Naive thymus-derived CD4-positive, alpha-beta T cell (primary cell): Measurements from ENCODE around the gene PCDHA11. TPM values are rescaled to one million over a fixed set of nuclear protein-coding genes. Genes with fewer than 3 reads are reported as not detected.
A peak's percentile ranks its signal among the peaks of the same experiment; 100 is the strongest.

ENCODE experiments used
- ATAC-seq: fragments of 150-1000 bp; cut with Tn5 transposase; 2 replicates; pipeline ENCODE4 v1.10.0; 2021; ENCODE audit warnings: mild to moderate bottlenecking, moderate library complexity
- CTCF ChIA-PET: fragments of 350-600 bp; sonication (Branson Sonifier 250); formaldehyde crosslinking; loops from one replicate; lab custom pipeline; 2021; ENCODE audit warnings: antibody characterized with exemption; lab: Charles Lee
- POLR2A ChIA-PET: fragments of 350-600 bp; sonication (Branson Sonifier 250); formaldehyde crosslinking; loops from one replicate; lab custom pipeline; 2021; ENCODE audit warnings: antibody characterized with exemption, inconsistent platforms; lab: Charles Lee
- DNase-seq, 9 donors: peaks; one replicate each; pipeline versions ENCODE4 v3.0.0 to v3.0.0-alpha.2; 2020 to 2022; ENCODE audit warnings: mixed read lengths in 1 of 9
- H3K27ac ChIP-seq: one replicate; pipeline ENCODE4 v1.7.0; 2013; ENCODE audit warnings: mild to moderate bottlenecking, low read depth, low read length, moderate library complexity
- H3K27me3 ChIP-seq, 2 donors: one replicate each; pipeline ENCODE4 v1.7.0; 2013; ENCODE audit warnings: low read length in 2 of 2, mild to moderate bottlenecking in 2 of 2, moderate library complexity in 2 of 2; ENCODE audit not compliant: control insufficient read depth in 2 of 2, insufficient read depth in 2 of 2
- H3K36me3 ChIP-seq, 3 experiments: 1 replicate in 2 of 3; 2 replicates in 1 of 3; pipeline ENCODE4 v1.7.0; 2013; ENCODE audit warnings: low read length in 3 of 3, mild to moderate bottlenecking in 3 of 3, moderate library complexity in 1 of 3; ENCODE audit not compliant: insufficient read depth in 3 of 3, control insufficient read depth in 2 of 3
- H3K4me1 ChIP-seq, 2 donors: one replicate each; pipeline ENCODE4 v1.7.0; 2013; ENCODE audit warnings: low read length in 2 of 2, mild to moderate bottlenecking in 2 of 2, moderate library complexity in 1 of 2; ENCODE audit not compliant: control insufficient read depth in 2 of 2, insufficient read depth in 2 of 2
- H3K4me3 ChIP-seq: 2 replicates; pipeline ENCODE4 v1.7.0; 2013; ENCODE audit warnings: mild to moderate bottlenecking, low read length
- H3K9me3 ChIP-seq, 3 experiments: 1 replicate in 2 of 3; 2 replicates in 1 of 3; pipeline ENCODE4 v1.7.0; 2013; ENCODE audit warnings: low read length in 3 of 3; ENCODE audit not compliant: control insufficient read depth in 2 of 3
- H3K27ac Mint-ChIP-seq, 9 donors: one replicate each; pipeline ENCODE4 v1.8.0; 2020 to 2022; ENCODE audit warnings: mixed read lengths in 9 of 9, mild to moderate bottlenecking in 8 of 9, moderate library complexity in 5 of 9, inconsistent platforms in 2 of 9
- H3K27me3 Mint-ChIP-seq, 5 donors: one replicate each; pipeline ENCODE4 v1.8.0; 2021 to 2022; ENCODE audit warnings: mixed read lengths in 5 of 5, mild to moderate bottlenecking in 1 of 5
- H3K36me3 Mint-ChIP-seq, 5 donors: one replicate each; pipeline ENCODE4 v1.8.0; 2020 to 2022; ENCODE audit warnings: mixed read lengths in 5 of 5, mild to moderate bottlenecking in 3 of 5, inconsistent platforms in 1 of 5
- H3K4me1 Mint-ChIP-seq, 7 donors: one replicate each; pipeline ENCODE4 v1.8.0; 2020 to 2022; ENCODE audit warnings: mixed read lengths in 7 of 7, mild to moderate bottlenecking in 3 of 7, inconsistent platforms in 1 of 7
- H3K4me3 Mint-ChIP-seq, 10 donors: one replicate each; pipeline ENCODE4 v1.8.0; 2020 to 2022; ENCODE audit warnings: mild to moderate bottlenecking in 10 of 10, mixed read lengths in 10 of 10, moderate library complexity in 6 of 10, inconsistent platforms in 2 of 10
- H3K9me3 Mint-ChIP-seq, 11 donors: one replicate each; pipeline ENCODE4 v1.8.0; 2020 to 2022; ENCODE audit warnings: mixed read lengths in 11 of 11, mild to moderate bottlenecking in 4 of 11, inconsistent platforms in 1 of 11, moderate library complexity in 1 of 11
- intact Hi-C, 2 donors: fragments of 100-400 bp; cut with micrococcal nuclease; formaldehyde crosslinking; loops; one replicate each; pipeline ENCODE4 v1.15.1; 2023
- polyA plus RNA-seq, 2 donors: library from polyadenylated mRNA; unstranded; fragments of 300-500 nt; fragmentation: Illumina TruSeq; gene quantifications; one replicate each; pipeline ENCODE4 v1.2.3, GENCODE V29; 2021
- total RNA-seq, 6 experiments: library from RNA in 5 of 6; stranded (reverse) in 5 of 6; gene quantifications; 1 replicate in 5 of 6; 2 replicates in 1 of 6; pipeline ENCODE4 v1.2.3 and lab custom pipeline; 2021 to 2026

The PCDHA11 gene
- total and polyA plus RNA-seq, 7 experiments from 2014 or later = not detected

DNA sequence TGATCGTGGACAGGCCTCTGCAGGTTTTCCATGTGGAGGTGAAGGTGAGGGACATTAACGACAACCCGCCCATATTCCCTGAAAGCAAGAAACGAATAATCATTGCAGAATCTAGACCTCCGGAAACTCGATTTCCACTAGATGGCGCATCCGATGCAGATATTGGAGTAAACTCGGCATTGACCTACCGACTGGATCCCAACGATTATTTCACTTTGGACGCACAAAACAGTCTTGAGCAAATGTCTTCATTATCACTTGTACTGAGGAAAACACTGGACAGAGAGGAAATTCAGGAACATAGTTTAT is 13.8 kb downstream of the PCDHA11 start:
- H3K9me3 Mint-ChIP-seq = peaks cover 14 to 82% (median 37%) of the 10 kb centered on the region in 11 donors
- peaks cover 0 to 16% (median 0%) of the 10 kb centered on the region in 3 experiments for H3K9me3 ChIP-seq
- H3K4me1 ChIP-seq = no peaks in the 10 kb centered on the region
- no peaks in the 10 kb centered on the region for H3K36me3 ChIP-seq
- no peak overlapping the region for H3K4me3 Mint-ChIP-seq
- no peak overlapping the region for H3K4me3 ChIP-seq
- H3K27me3 Mint-ChIP-seq = peaks cover 0 to 56% (median 53%) of the 10 kb centered on the region in 5 donors
- H3K27ac Mint-ChIP-seq = peak overlapping the region in 1 of 9 donors; percentile 46
- no peaks in the 10 kb centered on the region for H3K4me1 Mint-ChIP-seq
- ChIA-PET CTCF (no interaction called here), POLR2A (no interaction called here)
- intact Hi-C loops = loop anchor here in 1 of 2 donors (5.0 kb wide), 1 partner anchor 40 kb away; the partner anchor contains the start of gene PCDHA8
- DNase-seq (no peak), ATAC-seq (no peak)
- H3K36me3 Mint-ChIP-seq = peaks cover 0 to 40% (median 5%) of the 10 kb centered on the region in 5 donors
- H3K27me3 ChIP-seq = no peaks in the 10 kb centered on the region
- H3K27ac ChIP-seq = no peak overlapping the region

DNA sequence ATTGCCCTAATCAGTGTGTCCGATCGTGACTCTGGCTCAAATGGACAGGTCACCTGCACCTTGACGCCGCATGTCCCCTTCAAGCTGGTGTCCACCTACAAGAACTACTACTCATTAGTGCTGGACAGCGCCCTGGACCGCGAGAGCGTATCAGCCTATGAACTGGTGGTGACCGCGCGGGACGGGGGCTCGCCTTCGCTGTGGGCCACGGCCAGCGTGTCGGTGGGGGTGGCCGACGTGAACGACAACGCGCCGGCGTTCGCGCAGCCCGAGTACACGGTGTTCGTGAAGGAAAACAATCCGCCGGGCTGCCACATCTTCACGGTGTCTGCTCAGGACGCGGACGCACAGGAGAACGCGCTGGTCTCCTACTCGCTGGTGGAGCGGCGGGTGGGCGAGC is 14.6 kb downstream of the PCDHA11 start:
- H3K27me3 Mint-ChIP-seq = peaks cover 0 to 56% (median 53%) of the 10 kb centered on the region in 5 donors
- ATAC-seq (no peak), DNase-seq (no peak)
- POLR2A ChIA-PET = no interaction called here
- Histone ChIP-seq H3K36me3 (no peaks in the 10 kb centered on the region), H3K4me3 (no peak overlapping the region), H3K27me3 (no peaks in the 10 kb centered on the region), H3K9me3 (peaks cover 0 to 16% (median 0%) of the 10 kb centered on the region in 3 experiments), H3K4me1 (no peaks in the 10 kb centered on the region), H3K27ac (no peak overlapping the region)
- no peak overlapping the region for H3K4me3 Mint-ChIP-seq
- no peak overlapping the region for H3K27ac Mint-ChIP-seq
- intact Hi-C loops = loop anchor here in 1 of 2 donors (5.0 kb wide), 1 partner anchor 41 kb away; the partner anchor contains the start of gene PCDHA8
- no peaks in the 10 kb centered on the region for H3K4me1 Mint-ChIP-seq
- peaks cover 14 to 79% (median 37%) of the 10 kb centered on the region in 11 donors for H3K9me3 Mint-ChIP-seq
- H3K36me3 Mint-ChIP-seq = peaks cover 0 to 39% (median 5%) of the 10 kb centered on the region in 5 donors
- CTCF ChIA-PET = no interaction called here

DNA sequence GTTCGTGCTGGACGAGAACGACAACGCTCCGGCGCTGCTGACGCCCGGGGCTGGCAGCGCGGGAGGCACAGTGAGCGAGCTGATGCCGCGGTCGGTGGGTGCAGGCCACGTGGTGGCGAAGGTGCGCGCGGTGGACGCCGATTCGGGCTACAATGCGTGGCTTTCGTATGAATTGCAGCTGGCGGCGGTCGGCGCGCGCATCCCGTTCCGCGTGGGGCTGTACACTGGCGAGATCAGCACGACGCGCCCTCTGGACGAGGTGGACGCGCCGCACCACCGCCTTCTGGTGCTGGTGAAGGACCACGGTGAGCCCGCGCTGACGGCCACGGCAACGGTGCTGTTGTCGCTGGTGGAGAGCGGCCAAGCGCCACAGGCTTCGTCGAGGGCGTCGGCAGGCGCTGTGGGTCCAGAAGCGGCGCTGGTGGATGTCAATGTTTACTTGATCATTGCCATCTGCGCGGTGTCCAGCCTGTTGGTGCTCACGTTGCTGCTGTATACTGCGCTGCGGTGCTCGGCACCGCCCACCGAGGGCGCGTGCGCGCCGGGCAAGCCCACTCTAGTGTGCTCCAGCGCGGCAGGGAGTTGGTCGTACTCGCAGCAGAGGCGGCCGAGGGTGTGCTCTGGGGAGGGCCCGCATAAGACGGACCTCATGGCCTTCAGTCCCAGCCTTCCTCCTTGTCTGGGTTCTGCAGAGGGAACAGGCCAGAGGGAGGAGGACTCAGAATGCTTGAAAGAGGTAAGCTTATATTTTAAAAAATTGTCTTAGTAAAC is 15.4 kb downstream of the PCDHA11 start:
- no peak overlapping the region for H3K27ac Mint-ChIP-seq
- H3K4me3 ChIP-seq = no peak overlapping the region
- peaks cover 0 to 16% (median 0%) of the 10 kb centered on the region in 3 experiments for H3K9me3 ChIP-seq
- no peaks in the 10 kb centered on the region for H3K4me1 ChIP-seq
- intact Hi-C loops = loop anchor here in 1 of 2 donors (5.0 kb wide), 1 partner anchor 42 kb away; the partner anchor contains the start of gene PCDHA8
- H3K9me3 Mint-ChIP-seq = peaks cover 14 to 72% (median 37%) of the 10 kb centered on the region in 11 donors
- H3K36me3 Mint-ChIP-seq = peaks cover 0 to 32% (median 5%) of the 10 kb centered on the region in 5 donors
- ChIA-PET POLR2A (no interaction called here), CTCF (no interaction called here)
- no peak overlapping the region for H3K27ac ChIP-seq
- no peaks in the 10 kb centered on the region for H3K36me3 ChIP-seq
- ATAC-seq (no peak), DNase-seq (no peak)
- H3K27me3 Mint-ChIP-seq = peaks cover 0 to 49% (median 46%) of the 10 kb centered on the region in 5 donors
- no peak overlapping the region for H3K4me3 Mint-ChIP-seq
- no peaks in the 10 kb centered on the region for H3K27me3 ChIP-seq
- no peaks in the 10 kb centered on the region for H3K4me1 Mint-ChIP-seq

DNA sequence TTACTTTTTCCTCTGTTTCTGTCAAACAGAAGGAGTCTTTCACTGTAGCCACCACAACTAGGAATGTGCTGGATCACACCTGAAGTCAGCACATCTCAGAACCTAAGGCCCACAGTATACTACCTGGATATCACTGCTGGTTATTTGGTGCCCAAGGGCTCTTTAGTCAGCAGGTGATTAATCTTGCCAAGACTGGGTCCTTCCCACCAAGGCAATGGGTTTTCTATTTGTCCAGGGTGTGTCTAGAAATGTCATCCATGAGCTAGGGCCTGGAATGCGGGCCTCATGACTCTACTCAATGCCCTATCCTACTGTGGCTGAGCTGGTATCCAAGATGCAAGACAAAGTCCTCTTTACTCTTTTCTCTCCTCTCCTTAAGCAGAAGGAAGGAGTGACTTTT is 47.6 kb downstream of the PCDHA11 start:
- H3K27me3 Mint-ChIP-seq = peaks cover 0 to 22% (median 17%) of the 10 kb centered on the region in 5 donors
- H3K9me3 ChIP-seq = no peaks in the 10 kb centered on the region
- H3K4me3 Mint-ChIP-seq = no peak overlapping the region
- CTCF ChIA-PET = no interaction called here
- POLR2A ChIA-PET = no interaction called here
- H3K27me3 ChIP-seq = no peaks in the 10 kb centered on the region
- no peaks in the 10 kb centered on the region for H3K4me1 ChIP-seq
- ATAC-seq (no peak), DNase-seq (no peak)
- H3K27ac ChIP-seq = no peak overlapping the region
- intact Hi-C loops = no loop called here
- H3K4me3 ChIP-seq = no peak overlapping the region
- H3K27ac Mint-ChIP-seq = no peak overlapping the region
- no peaks in the 10 kb centered on the region for H3K4me1 Mint-ChIP-seq
- H3K36me3 Mint-ChIP-seq = peaks cover 0 to 6% (median 0%) of the 10 kb centered on the region in 5 donors
- H3K36me3 ChIP-seq = no peaks in the 10 kb centered on the region
- peaks cover 0 to 43% (median 9%) of the 10 kb centered on the region in 11 donors for H3K9me3 Mint-ChIP-seq

Other genes starting within 250 kb of the PCDHA11 start
- 100 to 1,000 TPM in 1 of 5 experiments, 10 to 100 TPM in 2, 1 to 10 TPM in 1, under 1 TPM in 1; 0.56 to 198 (median 10.1) TPM for gene CD14, start 235.8 kb upstream of the PCDHA11 start, total RNA-seq
- 1 to 10 TPM; 2.5 to 2.9 TPM for gene CD14, start 235.8 kb upstream of the PCDHA11 start, polyA plus RNA-seq
- 10 to 100 TPM; 24.5 to 55.3 (median 36.4) TPM for gene TMCO6, start 229.5 kb upstream of the PCDHA11 start, total RNA-seq
- gene TMCO6, start 229.5 kb upstream of the PCDHA11 start, polyA plus RNA-seq = 10 to 100 TPM; 17.1 to 20.4 TPM
- 10 to 100 TPM; 33.2 to 68.7 (median 43.5) TPM for gene NDUFA2, start 221.3 kb upstream of the PCDHA11 start, total RNA-seq
- 100 to 1,000 TPM; 147 to 149 TPM for gene NDUFA2, start 221.3 kb upstream of the PCDHA11 start, polyA plus RNA-seq
- 100 to 1,000 TPM; 118 to 186 (median 179) TPM for gene IK, start 221.1 kb upstream of the PCDHA11 start, total RNA-seq
- 100 to 1,000 TPM; 192 to 207 TPM for gene IK, start 221.1 kb upstream of the PCDHA11 start, polyA plus RNA-seq
- 10 to 100 TPM; 28.5 to 47.6 (median 37.8) TPM for gene WDR55, start 204.1 kb upstream of the PCDHA11 start, total RNA-seq
- 10 to 100 TPM; 10.5 to 20.9 TPM for gene WDR55, start 204.1 kb upstream of the PCDHA11 start, polyA plus RNA-seq
- gene DND1, start 195.4 kb upstream of the PCDHA11 start, total RNA-seq = 1 to 10 TPM; 2.1 to 5.0 (median 3.3) TPM
- under 1 TPM in 1 of 2 donors, not detected in 1; 0.15 TPM for gene DND1, start 195.4 kb upstream of the PCDHA11 start, polyA plus RNA-seq
- gene HARS1, start 177.6 kb upstream of the PCDHA11 start, total RNA-seq = 10 to 100 TPM; 48.7 to 85.7 (median 68.5) TPM
- 10 to 100 TPM; 62.2 to 68.8 TPM for gene HARS1, start 177.6 kb upstream of the PCDHA11 start, polyA plus RNA-seq
- 10 to 100 TPM; 25.4 to 59.6 (median 38.8) TPM for gene HARS2, start 177.5 kb upstream of the PCDHA11 start, total RNA-seq
- gene HARS2, start 177.5 kb upstream of the PCDHA11 start, polyA plus RNA-seq = 10 to 100 TPM; 23.5 to 30.7 TPM
- 10 to 100 TPM; 37.7 to 63.0 (median 55.1) TPM for gene ZMAT2, start 168.5 kb upstream of the PCDHA11 start, total RNA-seq
- 10 to 100 TPM; 75.1 to 76.4 TPM for gene ZMAT2, start 168.5 kb upstream of the PCDHA11 start, polyA plus RNA-seq
- not detected for gene PCDHA1, start 82.8 kb upstream of the PCDHA11 start, total RNA-seq
- gene PCDHA1, start 82.8 kb upstream of the PCDHA11 start, polyA plus RNA-seq = not detected
- not detected for gene PCDHA2, start 74.1 kb upstream of the PCDHA11 start, total RNA-seq
- gene PCDHA2, start 74.1 kb upstream of the PCDHA11 start, polyA plus RNA-seq = not detected
- gene PCDHA3, start 67.9 kb upstream of the PCDHA11 start, total RNA-seq = not detected
- not detected for gene PCDHA3, start 67.9 kb upstream of the PCDHA11 start, polyA plus RNA-seq
- gene PCDHA4, start 61.9 kb upstream of the PCDHA11 start, total RNA-seq = not detected
- not detected for gene PCDHA4, start 61.9 kb upstream of the PCDHA11 start, polyA plus RNA-seq
- not detected for gene PCDHA5, start 47.3 kb upstream of the PCDHA11 start, total RNA-seq
- gene PCDHA5, start 47.3 kb upstream of the PCDHA11 start, polyA plus RNA-seq = not detected
- not detected for gene PCDHA6, start 41.0 kb upstream of the PCDHA11 start, total RNA-seq
- gene PCDHA6, start 41.0 kb upstream of the PCDHA11 start, polyA plus RNA-seq = not detected
- gene PCDHA7, start 34.7 kb upstream of the PCDHA11 start, total RNA-seq = not detected
- gene PCDHA7, start 34.7 kb upstream of the PCDHA11 start, polyA plus RNA-seq = not detected
- not detected for gene PCDHA8, start 27.8 kb upstream of the PCDHA11 start, total RNA-seq
- not detected for gene PCDHA8, start 27.8 kb upstream of the PCDHA11 start, polyA plus RNA-seq
- not detected for gene PCDHA9, start 20.6 kb upstream of the PCDHA11 start, total RNA-seq
- gene PCDHA9, start 20.6 kb upstream of the PCDHA11 start, polyA plus RNA-seq = not detected
- not detected for gene PCDHA10, start 13.1 kb upstream of the PCDHA11 start, total RNA-seq
- gene PCDHA10, start 13.1 kb upstream of the PCDHA11 start, polyA plus RNA-seq = not detected
- gene PCDHA12, start 6.4 kb downstream of the PCDHA11 start, total RNA-seq = not detected
- not detected for gene PCDHA12, start 6.4 kb downstream of the PCDHA11 start, polyA plus RNA-seq
- not detected for gene PCDHA13, start 13.2 kb downstream of the PCDHA11 start, total RNA-seq
- not detected for gene PCDHA13, start 13.2 kb downstream of the PCDHA11 start, polyA plus RNA-seq
- gene PCDHAC1, start 57.3 kb downstream of the PCDHA11 start, total RNA-seq = not detected
- not detected for gene PCDHAC1, start 57.3 kb downstream of the PCDHA11 start, polyA plus RNA-seq
- gene PCDHAC2, start 97.5 kb downstream of the PCDHA11 start, total RNA-seq = not detected
- not detected for gene PCDHAC2, start 97.5 kb downstream of the PCDHA11 start, polyA plus RNA-seq
- gene PCDHB1, start 182.4 kb downstream of the PCDHA11 start, total RNA-seq = not detected
- gene PCDHB1, start 182.4 kb downstream of the PCDHA11 start, polyA plus RNA-seq = not detected
- gene PCDHB2, start 225.7 kb downstream of the PCDHA11 start, total RNA-seq = under 1 TPM in 4 of 5 experiments, not detected in 1; 0.34 to 0.97 (median 0.72) TPM
- not detected for gene PCDHB2, start 225.7 kb downstream of the PCDHA11 start, polyA plus RNA-seq
- gene PCDHB3, start 231.5 kb downstream of the PCDHA11 start, total RNA-seq = not detected
- gene PCDHB3, start 231.5 kb downstream of the PCDHA11 start, polyA plus RNA-seq = not detected